K562 (cell line): ENCODE results near the gene CRB2. TPM values are rescaled to one million over a fixed set of nuclear protein-coding genes. Genes with fewer than 3 reads are reported as not detected.

ENCODE experiments used
- CTBP1 ChIP-seq: fragments of 450-650 bp; IDR thresholded peaks from 2 replicates; pipeline ENCODE4 v1.6.1; 2016; ENCODE audit warnings: borderline replicate concordance
- FOXA3 ChIP-seq, 2 experiments: fragments of 450-650 bp in 1 of 2; sonication (generic) in 1 of 2; formaldehyde crosslinking; IDR thresholded peaks in 1 of 2; conservative IDR thresholded peaks in 1 of 2; 2 replicates each; pipeline versions ENCODE4 v1.4.0 to v1.8.0; 2020 to 2022; ENCODE audit warnings: mild to moderate bottlenecking in 2 of 2, missing genetic modification reagents in 1 of 2
- FOXJ3 ChIP-seq: sonication (generic); formaldehyde crosslinking; IDR thresholded peaks from 2 replicates; pipeline ENCODE4 v1.4.0; 2020; ENCODE audit warnings: mild to moderate bottlenecking, missing genetic modification reagents
- GATAD2A ChIP-seq: fragments of 450-650 bp; IDR thresholded peaks from 2 replicates; pipeline ENCODE4 v1.6.1; 2017
- HMG20B ChIP-seq: fragments of 250-450 bp; sonication (Bioruptor Pico); IDR thresholded peaks from 2 replicates; pipeline ENCODE4 v1.5.0; 2021; ENCODE audit warnings: mild to moderate bottlenecking
- HNRNPUL1 ChIP-seq: fragments of 200-400 bp; formaldehyde crosslinking; IDR thresholded peaks from 2 replicates; pipeline ENCODE4 v1.6.1; 2017; ENCODE audit warnings: low read length
- ILF3 ChIP-seq: fragments of 450-650 bp; IDR thresholded peaks from 2 replicates; pipeline ENCODE4 v1.6.1; 2018; ENCODE audit warnings: antibody characterized with exemption, mild to moderate bottlenecking, moderate library complexity, borderline replicate concordance
- MTA2 ChIP-seq: fragments of 450-650 bp; IDR thresholded peaks from 2 replicates; pipeline ENCODE4 v1.6.1; 2016; ENCODE audit warnings: low read depth
- POLR2H ChIP-seq: IDR thresholded peaks from 2 replicates; pipeline ENCODE4 v1.6.1; 2016; ENCODE audit warnings: missing genetic modification characterization, low read depth, mild to moderate bottlenecking, control low read depth, missing compliant biosample characterization, moderate library complexity
- PTRF ChIP-seq: fragments of 450-650 bp; IDR thresholded peaks from 2 replicates; pipeline ENCODE4 v1.6.1; 2016; ENCODE audit warnings: mild to moderate bottlenecking, missing genetic modification characterization, missing compliant biosample characterization
- PURB ChIP-seq: sonication (generic); formaldehyde crosslinking; IDR thresholded peaks from 2 replicates; pipeline ENCODE4 v1.9.0; 2021; ENCODE audit warnings: low read depth, mild to moderate bottlenecking, missing genetic modification reagents
- SMARCE1 ChIP-seq: fragments of 450-650 bp; IDR thresholded peaks from 2 replicates; pipeline ENCODE4 v1.7.1; 2016; ENCODE audit warnings: mild to moderate bottlenecking
- TFAP4 ChIP-seq: sonication (generic); formaldehyde crosslinking; IDR thresholded peaks from 2 replicates; pipeline ENCODE4 v1.8.0; 2022; ENCODE audit warnings: missing genetic modification reagents, mild to moderate bottlenecking, moderate library complexity, borderline replicate concordance
- YY1 ChIP-seq, 3 experiments: IDR thresholded peaks; 2 replicates each; pipeline ENCODE4 v1.6.1; 2011; ENCODE audit warnings: low read length in 2 of 3, mild to moderate bottlenecking in 2 of 3, moderate library complexity in 2 of 3, borderline replicate concordance in 1 of 3, control low read depth in 1 of 3, low read depth in 1 of 3; ENCODE audit not compliant: insufficient read depth in 3 of 3, insufficient replicate concordance in 2 of 3, control insufficient read depth in 1 of 3, insufficient read length in 1 of 3; ENCODE audit errors: extremely low read depth in 1 of 3
- ZNF507 ChIP-seq: conservative IDR thresholded peaks from 2 replicates; pipeline ENCODE4 v1.6.1; 2017; ENCODE audit warnings: missing genetic modification characterization, missing compliant biosample characterization
- ZNF707 ChIP-seq: fragments of 250-450 bp; sonication (Bioruptor Pico); conservative IDR thresholded peaks from 2 replicates; pipeline ENCODE4 v1.8.0; 2022; ENCODE audit warnings: inconsistent platforms, mild to moderate bottlenecking, moderate library complexity
- ZNF717 ChIP-seq: fragments of 250-450 bp; sonication (Bioruptor Pico); IDR thresholded peaks from 2 replicates; pipeline ENCODE4 v1.5.0; 2021
- polyA plus RNA-seq, 8 experiments: library from polyadenylated mRNA; depleted of rRNA in 4 of 8; stranded (reverse) in 5 of 8; unstranded in 3 of 8; fragments of >200 nt; fragmentation: Nextera tagmentation in 2 of 8; fragmentation: Illumina TruSeq in 1 of 8; extraction: Ambion mirVana in 2 of 8; extraction: Trizol in 1 of 8; gene quantifications; 2 replicates each; pipeline versions ENCODE4 v1.2.1 to v1.2.3, GENCODE V29; 2011 to 2014; ENCODE audit warnings: inconsistent platforms in 1 of 8, missing spikeins in 1 of 8
- total RNA-seq, 7 experiments: library from RNA; depleted of rRNA in 6 of 7; stranded (reverse); fragments of >200 nt in 6 of 7; fragmentation: Illumina TruSeq in 2 of 7; extraction: Trizol in 2 of 7; gene quantifications; 2 replicates each; pipeline versions ENCODE4 v1.2.1 to v1.2.3, GENCODE V29; 2011 to 2021; ENCODE audit warnings: low replicate concordance in 1 of 7
- TF ChIP-seq, protein P1 (sequence below): fragments of 450-650 bp; IDR thresholded peaks from 2 replicates; pipeline ENCODE4 v1.6.1; 2018; ENCODE audit warnings: mild to moderate bottlenecking, low read depth; ENCODE audit not compliant: partially characterized antibody
- TF ChIP-seq, protein P2 (sequence below): sonication (generic); IDR thresholded peaks from 2 replicates; pipeline ENCODE4 v1.6.1; 2016
- TF ChIP-seq, protein P3 (sequence below): sonication (generic); formaldehyde crosslinking; IDR thresholded peaks from 2 replicates; pipeline ENCODE4 v1.8.1; 2023; ENCODE audit warnings: mild to moderate bottlenecking, missing genetic modification reagents

The CRB2 gene
- total and polyA plus RNA-seq, 9 of the 15 experiments (the other 6 are each of a cell fraction or from before 2014, with no cell fraction given) = 0.13 to 1.2 (median 0.25) TPM; not detected in 2

GRCh38 chr9:123343443-123344191 is 12.4 kb upstream of the CRB2 start (continued):
- TF ChIP-seq, protein P1, sequence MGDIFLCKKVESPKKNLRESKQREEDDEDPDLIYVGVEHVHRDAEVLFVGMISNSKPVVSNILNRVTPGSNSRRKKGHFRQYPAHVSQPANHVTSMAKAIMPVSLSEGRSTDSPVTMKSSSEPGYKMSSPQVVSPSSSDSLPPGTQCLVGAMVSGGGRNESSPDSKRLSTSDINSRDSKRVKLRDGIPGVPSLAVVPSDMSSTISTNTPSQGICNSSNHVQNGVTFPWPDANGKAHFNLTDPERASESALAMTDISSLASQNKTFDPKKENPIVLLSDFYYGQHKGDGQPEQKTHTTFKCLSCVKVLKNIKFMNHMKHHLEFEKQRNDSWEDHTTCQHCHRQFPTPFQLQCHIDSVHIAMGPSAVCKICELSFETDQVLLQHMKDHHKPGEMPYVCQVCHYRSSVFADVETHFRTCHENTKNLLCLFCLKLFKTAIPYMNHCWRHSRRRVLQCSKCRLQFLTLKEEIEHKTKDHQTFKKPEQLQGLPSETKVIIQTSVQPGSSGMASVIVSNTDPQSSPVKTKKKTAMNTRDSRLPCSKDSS = no peak
- TF ChIP-seq POLR2H (tag) = no peak
- no peak for TF ChIP-seq FOXJ3 (CRISPR knock-in tag)
- TF ChIP-seq SMARCE1 = no peak
- TF ChIP-seq ILF3 = no peak
- no peak for TF ChIP-seq ZNF717 (CRISPR knock-in tag)
- 0 out of 2 replicates have a peak, but pooled peaks have one; percentile 39 for TF ChIP-seq GATAD2A
- no peak for TF ChIP-seq HMG20B
- no peak for TF ChIP-seq PURB (CRISPR knock-in tag)
- TF ChIP-seq ZNF707 (CRISPR knock-in tag) = no peak
- TF ChIP-seq CTBP1 = 0 out of 2 replicates have a peak, but pooled peaks have one; percentile 15
- TF ChIP-seq, protein P2, sequence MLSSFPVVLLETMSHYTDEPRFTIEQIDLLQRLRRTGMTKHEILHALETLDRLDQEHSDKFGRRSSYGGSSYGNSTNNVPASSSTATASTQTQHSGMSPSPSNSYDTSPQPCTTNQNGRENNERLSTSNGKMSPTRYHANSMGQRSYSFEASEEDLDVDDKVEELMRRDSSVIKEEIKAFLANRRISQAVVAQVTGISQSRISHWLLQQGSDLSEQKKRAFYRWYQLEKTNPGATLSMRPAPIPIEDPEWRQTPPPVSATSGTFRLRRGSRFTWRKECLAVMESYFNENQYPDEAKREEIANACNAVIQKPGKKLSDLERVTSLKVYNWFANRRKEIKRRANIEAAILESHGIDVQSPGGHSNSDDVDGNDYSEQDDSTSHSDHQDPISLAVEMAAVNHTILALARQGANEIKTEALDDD = peak; percentile 23; the same call in 1 of the 2 replicates
- TF ChIP-seq, protein P3, sequence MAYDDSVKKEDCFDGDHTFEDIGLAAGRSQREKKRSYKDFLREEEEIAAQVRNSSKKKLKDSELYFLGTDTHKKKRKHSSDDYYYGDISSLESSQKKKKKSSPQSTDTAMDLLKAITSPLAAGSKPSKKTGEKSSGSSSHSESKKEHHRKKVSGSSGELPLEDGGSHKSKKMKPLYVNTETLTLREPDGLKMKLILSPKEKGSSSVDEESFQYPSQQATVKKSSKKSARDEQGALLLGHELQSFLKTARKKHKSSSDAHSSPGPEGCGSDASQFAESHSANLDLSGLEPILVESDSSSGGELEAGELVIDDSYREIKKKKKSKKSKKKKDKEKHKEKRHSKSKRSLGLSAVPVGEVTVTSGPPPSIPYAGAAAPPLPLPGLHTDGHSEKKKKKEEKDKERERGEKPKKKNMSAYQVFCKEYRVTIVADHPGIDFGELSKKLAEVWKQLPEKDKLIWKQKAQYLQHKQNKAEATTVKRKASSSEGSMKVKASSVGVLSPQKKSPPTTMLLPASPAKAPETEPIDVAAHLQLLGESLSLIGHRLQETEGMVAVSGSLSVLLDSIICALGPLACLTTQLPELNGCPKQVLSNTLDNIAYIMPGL = no peak
- no peak for TF ChIP-seq HNRNPUL1
- TF ChIP-seq YY1 (IDR thresholded peaks at IDR 0.05; ENCODE audit: borderline replicate concordance in 1 of 3, control insufficient read depth in 1 of 3, extremely low read depth in 1 of 3, insufficient read depth in 3 of 3, insufficient read length in 1 of 3, insufficient replicate concordance in 2 of 3, low read depth in 1 of 3, low read length in 2 of 3) = peak; percentile 13 to 82 (median 65)
- no peak for TF ChIP-seq TFAP4
- TF ChIP-seq PTRF (tag) = no peak
- no peak for TF ChIP-seq ZNF507 (tag)
- no peak for TF ChIP-seq MTA2
- TF ChIP-seq FOXA3 (CRISPR knock-in tag; conservative IDR thresholded peaks at IDR 0.05 in 1 of 2, IDR thresholded peaks at IDR 0.05 in 1 of 2) = no peak
